ENCODE data around the gene MEF2A.

Gene MEF2A

GRCh38 chr15:99706557-99707303, 140.9 kb downstream of the MEF2A start:
- peak; percentile 17 to 52 for ATAC-seq

- peak; percentile 82 to 84 for ATAC-seq
These were observed 141.9 kb downstream of the MEF2A start for GRCh38 chr15:99707473-99708270.

DNA sequence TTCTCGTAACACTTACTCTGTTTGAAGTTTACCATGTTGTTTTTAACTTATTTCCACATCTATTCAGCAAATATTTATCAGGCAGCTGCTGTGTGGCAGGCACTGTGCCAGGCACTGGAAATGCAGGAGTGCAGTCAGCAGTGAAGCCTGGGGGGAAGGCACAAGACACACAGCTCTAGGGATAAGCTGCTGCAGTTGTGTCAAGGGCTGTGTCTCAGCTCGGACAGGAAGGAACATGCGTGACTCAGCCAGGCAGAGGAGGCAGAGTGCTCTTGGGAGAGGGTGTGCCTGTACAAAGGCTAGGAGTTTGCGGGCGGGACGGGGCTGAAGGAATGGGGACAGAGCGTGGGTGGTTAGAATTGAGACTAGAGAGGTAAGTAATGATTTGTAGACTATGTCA, 142.8 kb downstream of the MEF2A start:
- ATAC-seq, result no peak

DNA sequence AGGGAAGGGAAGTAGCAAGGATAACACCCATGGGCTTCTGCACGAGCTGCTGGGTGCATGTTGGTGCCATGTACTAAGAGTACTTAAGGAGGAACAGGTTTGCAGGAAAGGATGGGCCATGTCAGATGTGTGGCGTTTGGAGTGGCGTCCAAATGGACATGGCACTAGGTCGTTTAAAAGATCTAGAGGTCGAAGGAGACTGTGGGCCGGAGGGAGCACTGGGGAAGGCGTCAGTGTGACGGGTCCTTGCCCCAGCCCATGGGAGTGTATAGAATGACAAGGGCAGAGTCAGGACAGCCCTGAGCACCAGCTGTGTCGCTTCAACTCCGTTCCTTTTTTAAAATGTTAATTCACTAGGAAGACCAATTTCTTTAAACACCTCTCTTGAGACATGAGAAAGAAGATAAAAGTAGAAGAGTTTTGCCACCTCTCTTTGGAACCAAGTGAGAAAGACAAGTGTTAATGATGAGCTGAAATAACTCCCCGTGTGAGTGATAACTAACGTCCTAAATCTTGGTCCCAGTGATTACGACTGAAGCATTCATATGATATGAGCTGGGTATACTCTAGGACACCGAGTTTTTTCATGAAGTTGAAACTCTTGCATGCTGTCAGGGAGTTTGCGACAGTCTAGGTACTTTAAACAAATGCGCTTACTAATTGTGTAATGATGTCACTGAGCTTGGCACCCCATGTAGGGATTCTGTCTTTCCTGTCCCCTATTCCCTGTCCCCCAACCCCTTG, 143.6 kb downstream of the MEF2A start:
- ATAC-seq, result no peak

DNA sequence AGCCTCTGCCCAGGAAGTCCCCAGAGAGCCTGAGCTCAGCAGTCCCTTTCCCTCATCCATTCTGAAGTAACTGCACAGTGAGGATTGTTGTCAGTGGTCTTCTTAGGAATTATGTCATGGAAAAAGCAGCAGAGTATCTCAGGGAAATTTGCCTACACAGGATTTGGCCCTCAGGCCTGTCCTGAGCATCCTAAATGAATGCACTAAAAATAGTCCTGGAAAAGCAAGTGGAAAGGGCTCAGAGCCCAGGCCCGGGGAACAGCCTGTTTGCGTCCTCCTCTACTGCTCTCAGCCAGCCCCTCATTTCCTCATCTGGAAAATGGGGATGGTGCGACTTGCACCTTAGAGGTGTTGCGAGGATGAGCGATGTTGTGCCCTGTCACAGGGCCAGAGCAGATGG, 145.8 kb downstream of the MEF2A start:
- no peak for ATAC-seq

DNA sequence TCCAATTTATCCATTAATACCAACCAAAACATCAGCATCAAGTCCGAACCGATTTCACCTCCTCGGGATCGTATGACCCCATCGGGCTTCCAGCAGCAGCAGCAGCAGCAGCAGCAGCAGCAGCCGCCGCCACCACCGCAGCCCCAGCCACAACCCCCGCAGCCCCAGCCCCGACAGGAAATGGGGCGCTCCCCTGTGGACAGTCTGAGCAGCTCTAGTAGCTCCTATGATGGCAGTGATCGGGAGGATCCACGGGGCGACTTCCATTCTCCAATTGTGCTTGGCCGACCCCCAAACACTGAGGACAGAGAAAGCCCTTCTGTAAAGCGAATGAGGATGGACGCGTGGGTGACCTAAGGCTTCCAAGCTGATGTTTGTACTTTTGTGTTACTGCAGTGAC, 146.6 kb downstream of the MEF2A start:
- no peak for ATAC-seq

DNA sequence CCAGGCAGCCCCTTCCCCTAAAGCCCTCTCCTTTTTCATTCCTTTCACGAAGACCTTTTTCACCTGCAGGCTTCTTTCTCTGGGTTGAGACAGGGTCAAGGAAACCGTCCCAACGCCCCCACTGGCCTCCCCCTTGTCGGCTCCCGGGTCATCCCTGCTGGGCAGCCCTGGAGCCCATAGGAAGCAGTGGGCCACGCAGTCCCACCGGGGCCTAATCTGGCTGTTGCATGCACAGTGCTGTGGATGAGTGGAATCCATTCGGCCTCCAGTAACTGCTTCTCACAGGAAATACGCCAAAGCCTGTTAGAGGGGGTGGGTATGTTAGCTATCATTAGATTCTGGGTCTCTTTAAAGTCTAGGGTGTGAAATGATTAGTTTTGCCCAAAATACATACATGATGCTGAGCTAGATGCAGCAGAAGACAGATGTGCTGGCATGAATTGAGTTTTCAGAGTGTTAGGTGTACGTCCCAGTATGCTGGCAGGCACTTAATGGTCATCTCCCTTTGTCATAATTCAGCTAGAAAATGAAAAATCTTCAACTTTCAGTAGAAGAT, 150.8 kb downstream of the MEF2A start:
- ATAC-seq, result no peak

GRCh38 chr15:99717161-99718009, 151.6 kb downstream of the MEF2A start:
- ATAC-seq, result peak; percentile 25 to 46

DNA sequence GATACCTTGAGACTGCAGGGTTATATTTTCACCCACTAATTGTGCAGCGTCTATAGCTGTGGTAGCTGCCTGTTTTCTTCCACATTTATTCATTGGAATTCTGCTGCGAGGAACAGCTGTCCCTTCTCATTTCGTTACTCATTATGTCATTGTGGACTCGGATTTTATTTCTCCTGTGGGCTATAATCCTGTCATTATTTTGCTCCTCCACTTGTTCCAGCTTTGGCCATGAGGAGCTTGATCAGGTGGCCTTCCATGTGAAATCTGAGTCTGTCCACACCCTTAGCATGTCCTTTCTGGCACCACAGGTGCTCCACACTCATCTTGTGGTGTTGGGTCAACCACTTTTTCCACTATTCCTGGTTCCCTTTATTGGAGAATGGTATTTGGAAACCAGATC, 152.6 kb downstream of the MEF2A start:
- no peak for ATAC-seq

- peak; percentile 53 to 72 for ATAC-seq
These were observed 153.3 kb downstream of the MEF2A start for GRCh38 chr15:99719096-99719541.

DNA sequence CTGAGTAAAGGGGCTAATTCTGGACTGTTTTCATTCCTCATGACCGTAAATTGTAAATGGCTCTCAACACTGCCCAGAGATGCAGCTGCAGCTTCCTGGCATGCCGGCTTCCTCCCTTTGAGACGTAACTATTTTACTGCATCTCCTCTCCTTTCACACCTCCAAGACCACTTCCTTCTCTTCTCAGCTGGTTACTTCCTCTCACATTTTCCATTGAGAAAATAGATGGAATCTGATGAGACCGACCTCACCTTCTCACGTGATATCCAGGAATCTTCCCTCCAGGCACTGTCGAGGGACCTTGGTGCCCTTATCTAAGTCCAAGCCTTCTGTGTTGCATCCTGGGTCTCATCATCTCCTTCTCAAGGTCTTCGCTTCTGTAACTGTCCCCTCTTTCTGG, 154.7 kb downstream of the MEF2A start:
- no peak for ATAC-seq

GRCh38 chr15:99721104-99721778, 155.5 kb downstream of the MEF2A start:
- no peak for ATAC-seq

GRCh38 chr15:99721896-99722295, 156.1 kb downstream of the MEF2A start:
- no peak for ATAC-seq

- ATAC-seq, result no peak
These were observed 156.6 kb downstream of the MEF2A start for GRCh38 chr15:99722406-99722805.

- no peak for ATAC-seq
These were observed 160.5 kb downstream of the MEF2A start for GRCh38 chr15:99726333-99726732.

DNA sequence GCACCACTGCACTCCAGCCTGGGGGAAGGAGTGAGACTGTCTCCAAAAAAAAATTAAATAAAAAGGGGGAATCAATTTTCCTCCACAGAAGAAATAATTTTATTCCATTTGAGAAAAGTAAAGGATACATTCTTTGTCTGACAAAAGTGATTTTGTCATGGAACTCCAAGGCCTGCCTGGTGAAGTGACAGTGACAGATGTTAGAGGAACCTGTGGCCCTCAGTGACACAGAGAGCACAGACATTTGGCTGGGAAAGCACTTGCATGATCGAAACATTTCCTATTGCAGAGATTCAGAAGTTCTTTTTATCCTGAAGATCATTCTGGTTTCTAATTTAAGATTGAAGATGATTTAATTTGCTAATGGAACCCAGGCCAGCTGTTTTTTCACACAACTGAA, 161.5 kb downstream of the MEF2A start:
- no peak for ATAC-seq

DNA sequence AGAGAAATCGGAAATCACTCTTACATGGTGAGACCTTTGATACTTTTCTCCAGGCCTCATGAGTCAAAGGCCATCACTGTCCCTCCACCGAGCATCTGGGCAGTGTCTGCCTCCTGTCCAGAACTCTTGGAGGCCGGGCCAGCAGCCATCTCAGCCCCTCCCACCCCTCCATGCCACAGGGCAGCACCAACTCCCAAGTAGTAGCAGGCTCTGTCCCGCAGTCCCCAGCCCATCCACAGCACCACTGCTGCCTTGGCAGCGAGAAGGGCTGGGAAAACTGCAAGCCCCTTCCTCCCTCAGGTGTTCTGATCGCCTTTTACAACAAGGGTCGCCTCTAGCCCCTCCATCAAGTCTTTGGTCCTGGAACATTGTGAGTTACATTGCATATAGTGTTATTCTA, 161.9 kb downstream of the MEF2A start:
- no peak for ATAC-seq

- no peak for ATAC-seq
These were observed 163.1 kb downstream of the MEF2A start for GRCh38 chr15:99728916-99729315.

GRCh38 chr15:99729327-99729726, 163.5 kb downstream of the MEF2A start:
- ATAC-seq, result no peak

DNA sequence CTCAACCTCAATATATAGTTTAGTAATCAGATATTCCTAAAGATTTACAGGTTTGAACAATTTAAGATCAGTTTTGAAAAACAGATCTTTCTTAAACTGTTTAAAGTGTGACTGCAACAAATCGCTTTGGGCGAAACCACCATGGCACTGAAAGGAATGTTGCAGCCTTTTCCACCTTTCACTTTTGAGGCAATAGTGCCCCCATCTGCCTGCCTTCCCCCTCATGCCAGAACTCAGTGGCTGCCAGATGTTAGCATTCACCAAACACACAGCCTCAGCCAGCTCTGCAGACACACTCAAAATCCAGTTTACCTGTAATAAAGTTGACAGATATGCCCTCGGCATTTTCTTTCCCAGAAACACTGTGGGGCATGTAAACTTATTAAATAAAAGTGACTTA, 164.1 kb downstream of the MEF2A start:
- ATAC-seq, result no peak

DNA sequence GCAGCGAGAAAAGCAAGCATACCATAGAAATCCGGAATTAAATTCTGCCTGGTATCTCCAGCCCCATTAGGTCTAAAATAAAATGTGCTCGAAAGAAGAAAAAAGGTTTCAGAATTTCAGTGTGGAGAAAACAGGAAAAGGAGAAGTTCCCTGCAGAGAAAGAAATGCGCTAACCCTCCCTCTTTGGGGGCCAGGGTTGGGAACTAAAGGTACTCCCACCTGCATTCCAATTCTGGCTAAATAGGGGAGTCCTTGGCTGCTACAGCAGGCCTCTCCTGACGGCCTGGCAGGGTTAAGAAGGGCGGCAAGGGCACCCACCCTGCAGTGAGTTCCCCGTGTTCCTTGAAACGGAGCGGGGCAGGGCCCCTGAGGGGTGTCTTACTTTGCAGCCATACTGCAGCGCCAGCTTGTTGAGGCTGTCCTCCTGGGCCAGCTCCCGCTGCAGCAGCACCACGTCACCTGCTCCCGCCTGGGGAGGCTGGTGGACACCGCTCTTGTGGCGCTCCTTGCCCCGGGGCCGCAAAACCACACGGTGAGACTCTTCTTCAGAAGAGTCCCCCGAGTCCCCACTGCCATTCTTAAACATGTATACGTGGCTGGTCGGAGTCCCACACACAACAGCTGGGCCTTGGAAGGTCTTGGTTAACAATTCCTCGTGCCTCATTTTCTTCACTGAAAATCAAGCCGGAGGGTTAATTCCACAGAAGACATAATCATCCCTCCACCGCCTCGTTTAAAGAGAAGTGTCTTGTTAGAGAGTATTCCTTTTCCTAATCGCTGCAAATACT, 165.7 kb downstream of the MEF2A start:
- ATAC-seq, result no peak

Data from activated CD4-positive, CD25-positive, alpha-beta regulatory T cell treated with anti-CD3 and anti-CD28 coated beads, Interleukin-2, amount 50 U/mL, for 24 hours (primary cell).